ENCODE data around the gene ZNF653. TPM values are rescaled to one million over a fixed set of nuclear protein-coding genes. Genes with fewer than 3 reads are reported as not detected.
"Not testable (repeated sequence)": the region's sequence is repeated elsewhere in the genome, so short reads cannot be mapped to it uniquely, and the experiment has no call there.

Gene ZNF653
- total RNA-seq, 2 donors from 2014 or later = 5.4 to 25.0 TPM

DNA sequence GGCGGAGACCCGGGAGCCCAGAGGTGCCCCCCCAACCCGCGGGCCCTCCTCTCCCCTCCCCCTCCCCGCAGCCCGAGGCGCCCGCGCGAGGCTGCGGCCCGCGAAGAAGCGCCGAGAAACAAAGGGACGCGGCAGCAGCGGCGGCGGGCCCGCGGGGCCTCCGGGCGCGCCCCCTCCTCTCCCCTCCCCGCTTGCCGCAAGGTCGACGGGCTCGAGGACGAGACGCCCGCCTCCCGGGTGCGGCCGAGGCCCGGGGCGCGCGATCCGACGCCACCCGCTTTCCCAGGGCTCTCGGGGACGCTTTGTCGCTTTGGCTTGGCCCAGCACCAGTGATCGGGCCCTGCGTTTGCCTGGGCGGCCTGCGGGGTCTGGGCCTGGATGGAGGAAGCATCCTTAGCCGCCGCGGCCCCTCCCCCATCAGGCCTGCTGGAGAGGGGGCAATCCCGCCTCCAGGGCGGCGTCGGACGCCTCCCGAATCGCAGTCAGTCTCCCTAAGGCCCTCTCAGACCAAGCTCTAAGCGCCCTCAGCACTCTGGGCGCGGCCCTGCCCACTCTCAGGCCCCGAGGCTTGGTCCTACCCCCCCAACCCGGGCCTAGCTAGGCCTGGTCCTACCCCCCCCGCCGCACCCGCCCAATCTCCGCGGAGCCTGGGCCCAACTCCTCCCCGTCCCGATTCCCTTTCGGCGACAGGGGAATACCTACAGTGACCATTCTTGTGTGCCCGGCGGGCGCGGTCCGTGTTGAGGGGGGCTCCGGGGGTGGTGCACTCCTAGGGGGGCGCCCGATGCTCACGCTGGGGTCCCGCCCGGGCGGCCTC is 25.5 kb downstream of the ZNF653 start:
- DNase-seq (ENCODE audit: low spot score) (no peak), ATAC-seq (ENCODE audit: insufficient number of reproducible peaks, low FRiP score, low read depth) (no peak)
- H3K4me1 ChIP-seq (ENCODE audit: control insufficient read depth in 1 of 2, low read depth in 2 of 2) = peaks cover 10 to 22% of the 10 kb centered on the region in 2 donors
- H3K4me3 ChIP-seq = peak overlapping the region; percentile 27
- H3K36me3 ChIP-seq = no peaks in the 10 kb centered on the region
- TF ChIP-seq, protein P1, sequence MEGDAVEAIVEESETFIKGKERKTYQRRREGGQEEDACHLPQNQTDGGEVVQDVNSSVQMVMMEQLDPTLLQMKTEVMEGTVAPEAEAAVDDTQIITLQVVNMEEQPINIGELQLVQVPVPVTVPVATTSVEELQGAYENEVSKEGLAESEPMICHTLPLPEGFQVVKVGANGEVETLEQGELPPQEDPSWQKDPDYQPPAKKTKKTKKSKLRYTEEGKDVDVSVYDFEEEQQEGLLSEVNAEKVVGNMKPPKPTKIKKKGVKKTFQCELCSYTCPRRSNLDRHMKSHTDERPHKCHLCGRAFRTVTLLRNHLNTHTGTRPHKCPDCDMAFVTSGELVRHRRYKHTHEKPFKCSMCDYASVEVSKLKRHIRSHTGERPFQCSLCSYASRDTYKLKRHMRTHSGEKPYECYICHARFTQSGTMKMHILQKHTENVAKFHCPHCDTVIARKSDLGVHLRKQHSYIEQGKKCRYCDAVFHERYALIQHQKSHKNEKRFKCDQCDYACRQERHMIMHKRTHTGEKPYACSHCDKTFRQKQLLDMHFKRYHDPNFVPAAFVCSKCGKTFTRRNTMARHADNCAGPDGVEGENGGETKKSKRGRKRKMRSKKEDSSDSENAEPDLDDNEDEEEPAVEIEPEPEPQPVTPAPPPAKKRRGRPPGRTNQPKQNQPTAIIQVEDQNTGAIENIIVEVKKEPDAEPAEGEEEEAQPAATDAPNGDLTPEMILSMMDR (IDR thresholded peaks at IDR 0.05) = no peak
- no peak overlapping the region for H3K27ac ChIP-seq
- H3K9me3 ChIP-seq = no peaks in the 10 kb centered on the region
- peaks cover 8% of the 10 kb centered on the region for H3K27me3 ChIP-seq (replicated peaks; ENCODE audit: insufficient read depth)

DNA sequence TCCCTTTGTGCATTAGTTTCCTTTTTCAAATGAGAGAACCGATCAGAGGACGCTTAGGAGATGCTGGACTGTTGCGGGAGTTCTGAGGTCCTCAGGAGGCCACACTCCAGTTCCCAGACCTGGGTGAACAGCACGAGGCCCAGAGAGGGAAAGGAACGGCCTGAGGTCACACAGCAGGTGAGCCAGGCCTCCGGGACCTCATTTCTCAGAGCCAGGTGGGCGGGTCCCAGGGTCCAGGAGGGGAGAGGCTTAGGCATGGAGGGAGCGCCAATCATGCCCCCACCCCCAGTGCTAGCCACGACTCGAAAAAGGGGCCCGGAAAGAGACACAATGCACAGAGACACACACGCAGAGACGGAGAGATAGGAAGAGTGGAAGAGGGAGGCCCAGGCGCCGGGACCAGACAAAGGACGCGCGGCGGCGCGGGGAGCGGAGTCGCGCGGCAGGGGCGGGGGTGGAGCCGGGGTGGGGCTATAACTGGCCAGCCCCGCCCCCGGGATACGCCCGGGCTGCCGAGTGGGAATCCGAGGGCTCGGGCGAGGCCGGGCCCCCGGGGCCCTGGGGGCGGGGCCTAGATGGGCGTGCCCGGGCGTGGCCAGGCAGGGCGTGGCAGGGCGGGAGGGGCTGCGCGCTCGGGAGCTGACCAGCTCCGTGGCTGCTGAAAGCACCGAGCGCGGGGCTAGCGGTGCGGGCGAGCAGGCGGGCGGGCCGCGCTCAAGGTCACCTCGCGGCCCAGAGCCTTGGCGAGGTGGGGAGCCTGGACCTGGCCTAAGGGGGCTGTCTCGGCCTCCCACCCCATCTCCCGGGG is 26.3 kb downstream of the ZNF653 start:
- Histone ChIP-seq H3K9me3 (no peaks in the 10 kb centered on the region), H3K36me3 (no peaks in the 10 kb centered on the region), H3K4me1 (ENCODE audit: control insufficient read depth in 1 of 2, low read depth in 2 of 2) (peaks cover 10 to 22% of the 10 kb centered on the region in 2 donors), H3K27me3 (replicated peaks; ENCODE audit: insufficient read depth) (peaks cover 8% of the 10 kb centered on the region), H3K4me3 (peak overlapping the region; percentile 27), H3K27ac (no peak overlapping the region)
- ATAC-seq (ENCODE audit: insufficient number of reproducible peaks, low FRiP score, low read depth) (no peak), DNase-seq (ENCODE audit: low spot score) (no peak)
- TF ChIP-seq, protein P1 (IDR thresholded peaks at IDR 0.05) = no peak

GRCh38 chr19:11478167-11479089 is 27.2 kb downstream of the ZNF653 start:
- H3K9me3 ChIP-seq = no peaks in the 10 kb centered on the region
- H3K27ac ChIP-seq = no peak overlapping the region
- ATAC-seq (ENCODE audit: insufficient number of reproducible peaks, low FRiP score, low read depth) (no peak), DNase-seq (ENCODE audit: low spot score) (no peak)
- TF ChIP-seq, protein P1 (IDR thresholded peaks at IDR 0.05) = no peak
- no peak overlapping the region for H3K4me3 ChIP-seq
- H3K36me3 ChIP-seq = no peaks in the 10 kb centered on the region
- peaks cover 10 to 22% of the 10 kb centered on the region in 2 donors for H3K4me1 ChIP-seq (ENCODE audit: control insufficient read depth in 1 of 2, low read depth in 2 of 2)
- H3K27me3 ChIP-seq (replicated peaks; ENCODE audit: insufficient read depth) = peaks cover 8% of the 10 kb centered on the region

DNA sequence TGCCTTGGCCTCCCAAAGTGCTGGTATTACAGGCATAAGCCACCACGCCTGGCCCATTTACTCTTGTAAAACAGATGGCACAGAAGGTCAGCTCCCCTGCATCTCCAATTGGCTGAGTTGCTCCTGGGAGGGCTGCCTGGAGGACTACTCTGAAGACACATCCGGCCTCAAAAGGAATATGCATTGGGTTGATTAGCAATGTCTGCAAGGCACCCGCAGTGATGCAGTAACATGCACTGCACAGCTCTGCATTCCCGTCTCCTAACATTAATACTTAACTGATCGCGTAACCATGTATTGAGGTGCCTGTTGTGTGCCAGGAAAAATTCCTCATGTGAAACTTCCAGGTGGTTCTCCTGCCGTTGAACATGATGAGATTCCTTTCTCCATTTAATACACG is 29.8 kb downstream of the ZNF653 start:
- Histone ChIP-seq H3K4me3 (no peak overlapping the region), H3K27ac (no peak overlapping the region), H3K36me3 (no peaks in the 10 kb centered on the region), H3K9me3 (no peaks in the 10 kb centered on the region), H3K27me3 (replicated peaks; ENCODE audit: insufficient read depth) (peaks cover 4% of the 10 kb centered on the region), H3K4me1 (ENCODE audit: control insufficient read depth in 1 of 2, low read depth in 2 of 2) (peaks cover 4 to 6% of the 10 kb centered on the region in 2 donors)
- DNase-seq (ENCODE audit: low spot score) (no peak), ATAC-seq (ENCODE audit: insufficient number of reproducible peaks, low FRiP score, low read depth) (no peak)
- TF ChIP-seq, protein P1 (IDR thresholded peaks at IDR 0.05) = no peak

GRCh38 chr19:11475343-11475742 is 30.3 kb downstream of the ZNF653 start:
- H3K9me3 ChIP-seq; H3K27me3 ChIP-seq (replicated peaks; ENCODE audit: insufficient read depth); H3K4me1 ChIP-seq (ENCODE audit: control insufficient read depth in 1 of 2, low read depth in 2 of 2); H3K27ac ChIP-seq; ATAC-seq (ENCODE audit: insufficient number of reproducible peaks, low FRiP score, low read depth); H3K36me3 ChIP-seq; H3K4me3 ChIP-seq; DNase-seq (ENCODE audit: low spot score): not testable (repeated sequence)

Data from thoracic aorta (tissue), 2 donors.